ENCODE measurements around the gene CCDC158.
"Not testable (repeated sequence)": the region's sequence is repeated elsewhere in the genome, so short reads cannot be mapped to it uniquely, and the experiment has no call there.

Gene CCDC158

GRCh38 chr4:76373919-76374552 lies 46.9 kb downstream of the CCDC158 start:
- DNase-seq (ENCODE audit: low spot score): no peak

- DNase-seq (ENCODE audit: low spot score): no peak
These were observed 54.2 kb downstream of the CCDC158 start for GRCh38 chr4:76366737-76367136.

- DNase-seq (ENCODE audit: low spot score): no peak
These were observed 55.3 kb downstream of the CCDC158 start for GRCh38 chr4:76365636-76366035.

- DNase-seq (ENCODE audit: low spot score): no peak
These were observed 56.2 kb downstream of the CCDC158 start for GRCh38 chr4:76364763-76365162.

GRCh38 chr4:76363556-76364290 lies 57.2 kb downstream of the CCDC158 start:
- no peak for DNase-seq (ENCODE audit: low spot score)

GRCh38 chr4:76361689-76362412 lies 59.1 kb downstream of the CCDC158 start:
- no peak for DNase-seq (ENCODE audit: low spot score)

GRCh38 chr4:76359881-76360466 lies 61.0 kb downstream of the CCDC158 start:
- not testable (repeated sequence) for DNase-seq (ENCODE audit: low spot score)

- no peak for DNase-seq (ENCODE audit: low spot score)
These were observed 63.0 kb downstream of the CCDC158 start for GRCh38 chr4:76357981-76358380.

GRCh38 chr4:76354517-76355473 lies 66.1 kb downstream of the CCDC158 start:
- DNase-seq (ENCODE audit: low spot score): no peak

GRCh38 chr4:76342803-76343202 lies 78.1 kb downstream of the CCDC158 start:
- DNase-seq (ENCODE audit: low spot score): no peak

- no peak for DNase-seq (ENCODE audit: low spot score)
These were observed 78.8 kb downstream of the CCDC158 start for GRCh38 chr4:76342191-76342590.

- no peak for DNase-seq (ENCODE audit: low spot score)
These were observed 79.9 kb downstream of the CCDC158 start for GRCh38 chr4:76341063-76341462.

- no peak for DNase-seq (ENCODE audit: low spot score)
These were observed 81.6 kb downstream of the CCDC158 start for GRCh38 chr4:76339364-76339763.

GRCh38 chr4:76334885-76335284 lies 86.1 kb downstream of the CCDC158 start:
- DNase-seq (ENCODE audit: low spot score): no peak

- no peak for DNase-seq (ENCODE audit: low spot score)
These were observed 94.4 kb downstream of the CCDC158 start for GRCh38 chr4:76326515-76326914.

- no peak for DNase-seq (ENCODE audit: low spot score)
These were observed 95.9 kb downstream of the CCDC158 start for GRCh38 chr4:76325072-76325471.

GRCh38 chr4:76322236-76322635 lies 98.7 kb downstream of the CCDC158 start:
- DNase-seq (ENCODE audit: low spot score): no peak

- DNase-seq (ENCODE audit: low spot score): no peak
These were observed 104.8 kb downstream of the CCDC158 start for GRCh38 chr4:76316131-76316530.

- DNase-seq (ENCODE audit: low spot score): no peak
These were observed 105.5 kb downstream of the CCDC158 start for GRCh38 chr4:76315267-76315918.

GRCh38 chr4:76313547-76313946 lies 107.4 kb downstream of the CCDC158 start:
- DNase-seq (ENCODE audit: low spot score): no peak

GRCh38 chr4:76312457-76312856 lies 108.5 kb downstream of the CCDC158 start:
- no peak for DNase-seq (ENCODE audit: low spot score)

All from Ammon's horn (tissue), 1 donor.